ENCODE results near the gene KRT6C.
"Not testable (repeated sequence)": the region's sequence is repeated elsewhere in the genome, so short reads cannot be mapped to it uniquely, and the experiment has no call there.

KRT6C gene

GRCh38 chr12:52469853-52470252 is 3.8 kb downstream of the KRT6C start:
- no peak overlapping the region for H3K4me3 ChIP-seq (ENCODE audit: low read depth, low read length)
- no peak for DNase-seq (ENCODE audit: low read depth)

GRCh38 chr12:52464897-52465296 is 8.7 kb downstream of the KRT6C start:
- H3K4me3 ChIP-seq (ENCODE audit: low read depth, low read length): no peak overlapping the region
- DNase-seq (ENCODE audit: low read depth): no peak

GRCh38 chr12:52461693-52462092 is 11.9 kb downstream of the KRT6C start:
- H3K4me3 ChIP-seq (ENCODE audit: low read depth, low read length): no peak overlapping the region
- no peak for DNase-seq (ENCODE audit: low read depth)

- DNase-seq (ENCODE audit: low read depth): no peak
- no peak overlapping the region for H3K4me3 ChIP-seq (ENCODE audit: low read depth, low read length)
These were observed 14.7 kb downstream of the KRT6C start for GRCh38 chr12:52458861-52459260.

GRCh38 chr12:52455821-52456220 is 17.8 kb downstream of the KRT6C start:
- H3K4me3 ChIP-seq (ENCODE audit: low read depth, low read length): no peak overlapping the region
- DNase-seq (ENCODE audit: low read depth): no peak

- DNase-seq (ENCODE audit: low read depth): no peak
- H3K4me3 ChIP-seq (ENCODE audit: low read depth, low read length): no peak overlapping the region
These were observed 19.0 kb downstream of the KRT6C start for GRCh38 chr12:52454411-52455201.

GRCh38 chr12:52452101-52452500 is 21.5 kb downstream of the KRT6C start, which contains the start of gene KRT6B:
TSS of gene KRT6B (minus strand) at chr12:52452146. CDS start at chr12:52452078, 68 bp downstream.
- no peak within 1 kb of the TSS for H3K4me3 ChIP-seq (ENCODE audit: low read depth, low read length)
- DNase-seq (ENCODE audit: low read depth): no peak

- H3K4me3 ChIP-seq (ENCODE audit: low read depth, low read length): no peak overlapping the region
These were observed 25.4 kb downstream of the KRT6C start for GRCh38 chr12:52448228-52448627.

GRCh38 chr12:52447196-52447595 is 26.4 kb downstream of the KRT6C start:
- DNase-seq (ENCODE audit: low read depth); H3K4me3 ChIP-seq (ENCODE audit: low read depth, low read length): not testable (repeated sequence)

More at GRCh38 chr12:52448228-52448627, 25.4 kb downstream of the KRT6C start:
- DNase-seq (ENCODE audit: low read depth): no peak

GRCh38 chr12:52446367-52447045 is 27.1 kb downstream of the KRT6C start:
- H3K4me3 ChIP-seq (ENCODE audit: low read depth, low read length): no peak overlapping the region
- no peak for DNase-seq (ENCODE audit: low read depth)

- H3K4me3 ChIP-seq (ENCODE audit: low read depth, low read length): no peak overlapping the region
- DNase-seq (ENCODE audit: low read depth): no peak
These were observed 27.7 kb downstream of the KRT6C start for GRCh38 chr12:52445876-52446275.

GRCh38 chr12:52444647-52445595 is 28.7 kb downstream of the KRT6C start:
- no peak for DNase-seq (ENCODE audit: low read depth)
- no peak overlapping the region for H3K4me3 ChIP-seq (ENCODE audit: low read depth, low read length)

GRCh38 chr12:52443966-52444365 is 29.6 kb downstream of the KRT6C start:
- no peak for DNase-seq (ENCODE audit: low read depth)
- no peak overlapping the region for H3K4me3 ChIP-seq (ENCODE audit: low read depth, low read length)

- DNase-seq (ENCODE audit: low read depth): peak; percentile 85
These were observed 31.0 kb downstream of the KRT6C start for GRCh38 chr12:52442600-52443061.

GRCh38 chr12:52441320-52441911 is 32.2 kb downstream of the KRT6C start:
- DNase-seq (ENCODE audit: low read depth): peak; percentile 33
- no peak overlapping the region for H3K4me3 ChIP-seq (ENCODE audit: low read depth, low read length)

More at GRCh38 chr12:52442600-52443061, 31.0 kb downstream of the KRT6C start:
- no peak overlapping the region for H3K4me3 ChIP-seq (ENCODE audit: low read depth, low read length)

- no peak overlapping the region for H3K4me3 ChIP-seq (ENCODE audit: low read depth, low read length)
- peak; percentile 29 for DNase-seq (ENCODE audit: low read depth)
These were observed 32.7 kb downstream of the KRT6C start for GRCh38 chr12:52440821-52441319.

- H3K4me3 ChIP-seq (ENCODE audit: low read depth, low read length): no peak overlapping the region
- no peak for DNase-seq (ENCODE audit: low read depth)
These were observed 33.8 kb downstream of the KRT6C start for GRCh38 chr12:52439845-52440244.

- no peak for DNase-seq (ENCODE audit: low read depth)
- no peak overlapping the region for H3K4me3 ChIP-seq (ENCODE audit: low read depth, low read length)
These were observed 34.2 kb downstream of the KRT6C start for GRCh38 chr12:52439420-52439819.

Data from skeletal muscle cell (primary cell).